Measurements from ENCODE around the gene PRPF18.

PRPF18 gene

GRCh38 chr10:13644866-13645265 lies 58.1 kb downstream of the PRPF18 start:
- TF ChIP-seq, protein P1, sequence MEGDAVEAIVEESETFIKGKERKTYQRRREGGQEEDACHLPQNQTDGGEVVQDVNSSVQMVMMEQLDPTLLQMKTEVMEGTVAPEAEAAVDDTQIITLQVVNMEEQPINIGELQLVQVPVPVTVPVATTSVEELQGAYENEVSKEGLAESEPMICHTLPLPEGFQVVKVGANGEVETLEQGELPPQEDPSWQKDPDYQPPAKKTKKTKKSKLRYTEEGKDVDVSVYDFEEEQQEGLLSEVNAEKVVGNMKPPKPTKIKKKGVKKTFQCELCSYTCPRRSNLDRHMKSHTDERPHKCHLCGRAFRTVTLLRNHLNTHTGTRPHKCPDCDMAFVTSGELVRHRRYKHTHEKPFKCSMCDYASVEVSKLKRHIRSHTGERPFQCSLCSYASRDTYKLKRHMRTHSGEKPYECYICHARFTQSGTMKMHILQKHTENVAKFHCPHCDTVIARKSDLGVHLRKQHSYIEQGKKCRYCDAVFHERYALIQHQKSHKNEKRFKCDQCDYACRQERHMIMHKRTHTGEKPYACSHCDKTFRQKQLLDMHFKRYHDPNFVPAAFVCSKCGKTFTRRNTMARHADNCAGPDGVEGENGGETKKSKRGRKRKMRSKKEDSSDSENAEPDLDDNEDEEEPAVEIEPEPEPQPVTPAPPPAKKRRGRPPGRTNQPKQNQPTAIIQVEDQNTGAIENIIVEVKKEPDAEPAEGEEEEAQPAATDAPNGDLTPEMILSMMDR (IDR thresholded peaks at IDR 0.05): no peak

DNA sequence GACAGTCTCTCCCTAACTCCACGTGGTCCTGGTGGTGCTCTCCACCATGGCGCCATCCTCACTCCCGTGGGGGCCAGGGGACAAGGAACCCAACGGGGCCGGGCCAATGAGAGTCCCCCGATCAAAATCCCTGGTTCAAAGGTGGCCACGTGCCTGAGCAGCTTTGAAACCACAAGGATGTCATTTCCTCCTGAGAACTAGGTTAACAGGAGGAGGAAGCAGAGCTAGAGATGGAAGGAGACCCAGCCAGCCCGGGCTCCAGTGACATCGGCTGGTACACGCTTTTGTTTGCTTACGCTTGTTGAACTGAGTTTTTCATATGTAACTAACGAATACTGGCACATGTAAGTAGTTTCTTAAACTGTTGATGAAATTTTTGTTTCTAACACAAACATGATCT lies 61.7 kb downstream of the PRPF18 start:
- TF ChIP-seq, protein P1 (IDR thresholded peaks at IDR 0.05): no peak

GRCh38 chr10:13649844-13650520 lies 63.2 kb downstream of the PRPF18 start:
- TF ChIP-seq, protein P1 (IDR thresholded peaks at IDR 0.05): no peak

DNA sequence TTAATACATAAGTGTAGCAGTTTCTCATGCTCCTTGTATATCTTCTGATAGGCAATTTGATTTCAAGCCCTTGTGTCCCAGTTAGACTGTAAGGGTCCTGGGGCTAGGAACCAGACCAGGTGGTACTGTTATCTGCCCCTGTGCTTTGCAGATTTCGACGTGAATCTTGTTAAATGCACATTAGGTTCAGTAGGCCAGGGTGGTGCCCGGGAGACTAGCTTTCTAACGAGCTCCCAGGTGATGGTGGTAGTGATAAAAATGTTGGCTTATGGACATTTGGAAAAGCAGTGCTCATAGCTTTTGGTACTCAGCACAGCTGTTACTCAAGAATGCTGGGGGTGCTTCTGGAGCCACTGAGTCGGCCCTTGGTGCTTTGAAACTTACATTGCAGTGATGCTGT lies 64.2 kb downstream of the PRPF18 start:
- TF ChIP-seq, protein P1 (IDR thresholded peaks at IDR 0.05): no peak

- TF ChIP-seq, protein P1 (IDR thresholded peaks at IDR 0.05): no peak
Measured at GRCh38 chr10:13651969-13652720, 65.4 kb downstream of the PRPF18 start.

- TF ChIP-seq, protein P1 (IDR thresholded peaks at IDR 0.05): no peak
Measured at GRCh38 chr10:13652860-13653259, 66.1 kb downstream of the PRPF18 start.

DNA sequence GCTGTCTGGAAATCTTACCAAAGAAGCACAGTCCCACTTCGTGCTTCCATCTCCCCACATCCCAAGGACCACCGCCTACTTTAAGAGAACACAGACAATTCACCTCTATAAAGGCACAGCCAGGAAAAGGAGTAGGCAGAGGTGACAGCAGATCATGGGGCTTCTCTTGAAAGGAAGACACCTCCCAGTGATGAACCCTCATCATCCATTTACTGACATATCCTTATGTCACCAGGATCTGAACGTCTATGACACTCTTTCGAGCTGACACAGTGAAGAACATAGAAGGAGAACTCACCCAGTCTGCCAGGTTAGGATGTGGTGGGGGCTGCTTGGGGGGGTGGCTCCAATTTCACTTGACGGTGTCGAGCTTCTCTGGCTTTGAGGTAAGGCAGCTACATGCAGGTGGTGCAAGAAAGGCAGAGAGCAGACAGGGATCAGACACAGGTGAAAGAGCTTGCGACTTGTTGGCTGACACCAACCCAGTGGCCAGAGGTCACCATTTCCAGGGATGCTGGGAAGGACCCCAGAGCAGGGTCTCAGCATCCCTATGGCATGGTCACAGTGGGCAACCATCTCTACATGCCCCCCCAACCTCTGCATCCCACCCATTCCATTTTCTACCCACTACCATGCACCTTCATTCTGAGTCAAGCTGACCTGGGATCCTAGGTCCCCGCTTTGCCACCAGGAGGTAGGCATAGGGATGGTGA lies 67.5 kb downstream of the PRPF18 start:
- TF ChIP-seq, protein P1 (IDR thresholded peaks at IDR 0.05): no peak

Measured in LNCAP (cell line).